Activated CD8-positive, alpha-beta memory T cell treated with anti-CD3 and anti-CD28 coated beads for 1 hour (primary cell): ENCODE measurements around the gene ZNF276.
"Not testable (repeated sequence)": the region's sequence is repeated elsewhere in the genome, so short reads cannot be mapped to it uniquely, and the experiment has no call there.

Source experiments
- DNase-seq, 2 donors: peaks; one replicate each; pipeline ENCODE4 v3.0.0-alpha.2; 2020; ENCODE audit warnings: low read depth in 1 of 2; ENCODE audit errors: extremely low read depth in 1 of 2

ZNF276 gene

DNA sequence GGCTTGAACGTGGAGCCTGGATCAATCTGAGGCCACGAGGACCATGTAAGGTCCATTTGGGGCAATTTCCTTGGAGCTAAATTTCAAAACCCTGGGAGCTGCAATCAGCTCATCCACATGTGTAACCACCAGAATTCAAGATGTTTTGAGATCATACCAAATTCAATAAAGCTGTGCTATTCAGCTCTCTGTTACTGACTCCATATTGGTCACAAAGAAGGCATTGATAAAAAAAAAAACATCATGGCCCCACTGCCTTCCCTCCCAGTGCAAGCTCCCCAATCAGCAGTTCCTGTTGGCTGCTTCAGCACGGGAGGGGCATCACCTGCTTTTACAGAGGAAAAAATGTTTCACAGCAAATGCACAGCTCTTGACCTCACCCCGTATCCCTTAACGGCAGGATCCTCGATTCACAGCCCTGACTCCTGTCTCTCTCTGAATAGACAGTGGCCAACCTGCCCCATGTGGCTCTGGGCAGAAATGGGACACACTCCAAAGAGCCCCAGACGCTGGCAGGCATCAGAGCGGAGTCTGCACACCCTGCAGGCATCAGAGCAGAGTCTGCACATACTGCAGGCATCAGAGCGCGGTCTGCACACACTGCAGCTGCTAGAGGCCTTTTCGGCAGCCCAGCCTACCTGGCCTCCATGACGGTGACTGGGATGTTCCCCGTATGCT is 58.0 kb downstream of the ZNF276 start:
- no peak for DNase-seq

DNA sequence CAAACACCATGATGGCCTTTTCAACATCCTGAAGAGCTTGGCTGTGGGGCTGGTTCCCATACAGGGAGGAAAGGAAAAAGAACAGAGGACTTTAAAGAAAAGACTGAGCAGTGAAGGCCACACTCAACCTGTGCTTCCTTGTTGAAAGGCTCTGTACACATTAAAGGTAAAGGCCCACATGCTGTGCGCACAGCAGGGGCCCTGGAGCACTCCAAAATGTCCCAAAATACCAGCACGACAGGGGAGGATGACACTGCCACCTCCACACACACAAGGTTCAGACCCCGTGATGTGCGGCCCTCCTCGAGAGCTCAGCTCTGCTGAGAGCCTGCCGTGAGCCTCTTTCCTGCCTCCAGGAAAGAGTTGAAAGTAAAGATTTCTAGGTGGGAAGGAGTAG is 58.6 kb downstream of the ZNF276 start:
- no peak for DNase-seq

DNA sequence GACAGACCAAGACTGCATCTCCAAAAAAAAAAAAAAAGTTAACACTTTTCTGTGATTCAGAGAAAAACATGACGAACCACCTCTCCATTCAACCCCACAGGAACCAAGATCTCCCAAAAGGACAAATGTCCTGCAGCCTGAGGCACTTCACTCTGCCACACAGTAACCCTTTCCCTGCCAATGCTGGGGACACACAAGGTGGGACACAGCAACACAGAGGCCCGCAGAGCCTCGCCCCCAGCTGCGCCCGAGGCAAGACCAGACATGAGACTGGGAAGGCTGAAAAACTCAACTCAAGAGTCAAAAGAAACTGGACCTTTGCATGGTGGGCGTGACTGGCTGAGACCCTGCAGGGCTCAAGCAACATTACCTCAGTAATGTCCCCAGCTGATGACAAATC is 61.2 kb downstream of the ZNF276 start:
- no peak for DNase-seq

DNA sequence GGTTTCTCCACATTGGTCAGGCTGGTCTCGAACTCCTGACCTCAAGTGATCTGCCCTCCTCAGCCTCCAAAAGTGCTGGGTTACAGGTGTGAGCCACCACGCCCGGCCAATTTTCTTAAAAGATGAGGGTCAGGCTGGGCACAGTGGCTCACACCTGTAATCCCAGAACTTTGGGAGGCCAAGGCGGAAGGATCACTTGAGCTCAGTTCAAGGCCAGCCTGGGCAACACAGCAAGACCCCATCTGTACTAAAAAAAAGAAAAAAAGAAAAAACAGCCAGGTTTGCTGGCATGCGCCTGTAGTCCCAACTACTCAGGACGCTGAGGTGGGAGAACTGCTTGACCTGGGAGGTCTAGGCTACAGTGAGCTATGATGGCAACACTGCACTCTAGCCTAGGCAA is 62.6 kb downstream of the ZNF276 start:
- DNase-seq = not testable (repeated sequence)

DNA sequence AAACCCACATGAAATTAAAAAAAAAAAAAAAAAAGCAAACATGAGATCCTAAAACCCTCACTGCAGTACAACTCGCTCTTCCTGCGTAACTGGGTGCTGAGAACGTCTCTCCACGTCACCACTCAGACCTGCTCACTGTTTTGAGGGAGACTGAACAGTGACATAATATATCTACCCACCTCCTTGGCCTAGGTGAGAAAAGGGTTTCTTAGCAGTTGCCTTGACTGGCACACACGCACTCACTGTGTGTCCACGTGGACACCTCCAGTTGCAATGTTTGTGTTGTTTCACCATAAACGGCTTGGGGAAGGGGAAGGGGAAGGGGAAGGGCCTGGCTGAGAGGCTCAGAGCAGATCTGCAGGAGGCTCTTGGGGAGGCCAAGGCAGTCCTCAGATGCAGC is 63.1 kb downstream of the ZNF276 start:
- no peak for DNase-seq

DNA sequence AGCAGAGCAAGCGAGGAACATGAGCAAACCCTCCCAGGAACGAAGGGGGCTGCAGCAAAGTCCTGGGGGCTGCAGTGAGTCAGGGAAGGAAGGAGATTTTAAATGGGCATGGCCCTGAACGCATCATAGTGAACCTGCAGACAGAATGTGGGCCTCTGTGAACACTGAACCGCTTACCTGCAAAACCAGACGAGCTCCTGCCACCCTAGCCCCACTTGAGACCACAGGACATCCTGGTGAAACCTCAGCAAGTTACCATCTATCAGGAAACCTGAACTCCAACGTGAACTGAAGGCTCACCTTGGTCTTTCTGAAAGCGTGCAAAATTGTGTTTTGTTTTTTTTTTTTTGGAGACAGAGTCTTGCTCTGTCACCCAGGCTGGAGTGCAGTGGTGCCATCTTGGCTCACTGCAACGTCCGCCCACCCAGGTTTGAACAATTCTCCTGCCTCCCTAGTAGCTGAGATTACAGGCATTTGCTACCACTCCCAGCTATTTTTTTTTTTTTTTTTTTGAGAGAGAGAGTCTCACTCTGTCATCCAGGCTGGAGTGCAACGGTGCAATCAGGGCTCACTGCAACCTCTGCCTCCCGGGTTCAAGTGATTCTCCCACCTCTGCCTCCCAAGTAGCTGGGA is 64.3 kb downstream of the ZNF276 start:
- peak in 1 of 2 donors; percentile 23 for DNase-seq

DNA sequence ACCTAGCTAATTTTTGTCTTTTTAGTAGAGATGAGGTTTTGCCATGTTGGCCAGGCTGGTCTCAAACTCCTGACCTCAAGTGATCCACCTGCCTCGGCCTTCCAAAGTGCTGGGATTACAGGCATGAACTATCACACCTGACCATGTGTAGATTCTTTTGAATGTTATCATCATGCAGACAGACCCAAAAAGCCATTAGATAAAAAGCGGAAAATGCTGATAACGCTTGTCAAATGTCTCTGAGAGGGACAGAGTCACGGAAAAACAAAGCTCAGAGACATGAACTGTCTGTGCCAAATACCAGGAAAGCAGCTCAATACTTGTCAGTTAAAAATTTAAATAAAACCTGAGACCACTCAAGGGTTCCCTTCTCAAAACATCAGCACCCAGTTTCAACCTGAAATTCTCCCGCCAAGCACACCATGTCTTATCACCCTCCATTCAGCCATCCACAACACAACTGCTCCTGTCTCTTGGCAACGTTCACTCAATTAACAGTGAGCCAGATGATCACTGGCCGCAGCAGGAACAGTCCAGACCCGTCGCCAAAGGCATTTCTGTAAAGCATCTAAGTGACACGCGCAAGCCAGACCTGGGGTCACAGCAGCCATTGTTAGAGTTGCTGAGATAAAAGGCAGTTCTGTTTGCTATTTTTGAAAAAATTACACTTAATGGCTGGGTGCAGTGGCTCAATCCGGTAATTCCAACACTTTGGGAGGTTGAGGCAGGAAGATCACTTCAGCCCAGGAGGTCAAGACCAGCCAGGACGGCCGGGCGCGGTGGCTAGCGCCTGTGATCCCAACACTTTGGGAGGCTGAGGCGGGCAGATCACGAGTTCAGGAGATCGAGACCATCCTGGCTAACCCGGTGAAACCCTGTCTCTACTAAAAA is 65.4 kb downstream of the ZNF276 start:
- no peak for DNase-seq

DNA sequence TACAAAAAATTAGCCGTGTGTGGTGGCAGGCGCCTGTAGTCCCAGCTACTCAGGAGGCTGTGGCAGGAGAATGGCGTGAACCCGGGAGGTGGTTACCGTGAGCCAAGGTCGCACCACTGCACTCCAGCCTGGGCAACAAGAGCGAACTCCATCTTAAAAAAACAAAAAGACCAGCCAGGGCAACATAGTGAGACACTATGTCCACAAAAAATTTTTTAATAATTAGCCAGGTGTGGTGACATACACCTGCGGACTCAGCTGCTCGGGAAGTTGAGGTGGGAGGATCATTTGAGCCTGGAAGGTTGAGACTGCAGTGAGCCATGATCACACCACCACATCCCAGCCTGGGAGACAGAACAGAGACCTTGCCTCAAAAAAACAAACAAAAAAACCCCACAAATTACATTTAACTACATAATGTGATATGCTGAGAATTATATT is 66.0 kb downstream of the ZNF276 start:
- DNase-seq = no peak
